ENCODE data around the gene RFXANK.
"Not testable (repeated sequence)": the region's sequence is repeated elsewhere in the genome, so short reads cannot be mapped to it uniquely, and the experiment has no call there.

Gene RFXANK

GRCh38 chr19:19170873-19171672 lies 21.0 kb upstream of the RFXANK start:
- Histone ChIP-seq H3K27ac (ENCODE audit: low read length) (no peak overlapping the region), H3K4me3 (ENCODE audit: low read length) (peak overlapping the region; percentile 43), H3K9me3 (ENCODE audit: control insufficient read depth, low read depth, low read length) (no peaks in the 10 kb centered on the region), H3K9ac (ENCODE audit: low read length) (no peak overlapping the region), H3K27me3 (ENCODE audit: control insufficient read depth, insufficient read depth, low read length) (peaks cover 38% of the 10 kb centered on the region), H3K4me1 (ENCODE audit: control insufficient read depth, low read depth, low read length) (no peaks in the 10 kb centered on the region), H3K36me3 (ENCODE audit: control insufficient read depth, low read depth, low read length) (no peaks in the 10 kb centered on the region)

- H3K27me3 ChIP-seq (ENCODE audit: control insufficient read depth, insufficient read depth, low read length): peaks cover 38% of the 10 kb centered on the region
- H3K9ac ChIP-seq (ENCODE audit: low read length): no peak overlapping the region
- no peak overlapping the region for H3K27ac ChIP-seq (ENCODE audit: low read length)
- no peaks in the 10 kb centered on the region for H3K4me1 ChIP-seq (ENCODE audit: control insufficient read depth, low read depth, low read length)
- no peak overlapping the region for H3K4me3 ChIP-seq (ENCODE audit: low read length)
- H3K9me3 ChIP-seq (ENCODE audit: control insufficient read depth, low read depth, low read length): no peaks in the 10 kb centered on the region
- no peaks in the 10 kb centered on the region for H3K36me3 ChIP-seq (ENCODE audit: control insufficient read depth, low read depth, low read length)
Observed at GRCh38 chr19:19171821-19172532, 20.1 kb upstream of the RFXANK start.

GRCh38 chr19:19173243-19173642 lies 18.8 kb upstream of the RFXANK start:
- not testable (repeated sequence) for H3K27ac ChIP-seq (ENCODE audit: low read length); H3K4me1 ChIP-seq (ENCODE audit: control insufficient read depth, low read depth, low read length); H3K9ac ChIP-seq (ENCODE audit: low read length); H3K9me3 ChIP-seq (ENCODE audit: control insufficient read depth, low read depth, low read length); H3K4me3 ChIP-seq (ENCODE audit: low read length); H3K36me3 ChIP-seq (ENCODE audit: control insufficient read depth, low read depth, low read length)
- peaks cover 32% of the 10 kb centered on the region for H3K27me3 ChIP-seq (ENCODE audit: control insufficient read depth, insufficient read depth, low read length)

DNA sequence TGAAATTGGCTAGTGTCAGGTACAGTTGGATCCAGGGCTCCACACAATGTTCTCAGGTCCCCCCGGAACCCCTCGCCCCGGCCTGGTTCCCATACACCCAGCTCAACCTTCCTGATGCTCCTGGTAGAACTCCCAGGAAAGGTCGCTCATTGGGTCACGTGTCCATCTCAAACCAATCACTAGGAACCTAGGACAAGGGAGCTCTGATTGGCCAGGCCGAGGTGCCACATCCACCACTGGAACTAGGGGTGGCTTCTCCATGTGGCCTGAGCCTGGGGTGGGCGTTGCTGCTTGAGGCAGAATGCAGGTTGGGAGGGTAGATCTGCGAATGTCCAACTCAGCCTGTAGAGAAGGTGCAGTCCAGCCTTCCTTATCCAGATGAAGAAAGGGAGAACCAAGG lies 15.1 kb upstream of the RFXANK start:
- peaks cover 3% of the 10 kb centered on the region for H3K36me3 ChIP-seq (ENCODE audit: control insufficient read depth, low read depth, low read length)
- no peak overlapping the region for H3K9ac ChIP-seq (ENCODE audit: low read length)
- H3K27ac ChIP-seq (ENCODE audit: low read length): no peak overlapping the region
- no peak overlapping the region for H3K4me3 ChIP-seq (ENCODE audit: low read length)
- H3K27me3 ChIP-seq (ENCODE audit: control insufficient read depth, insufficient read depth, low read length): no peaks in the 10 kb centered on the region
- no peaks in the 10 kb centered on the region for H3K9me3 ChIP-seq (ENCODE audit: control insufficient read depth, low read depth, low read length)
- H3K4me1 ChIP-seq (ENCODE audit: control insufficient read depth, low read depth, low read length): no peaks in the 10 kb centered on the region

GRCh38 chr19:19179548-19180441 lies 12.3 kb upstream of the RFXANK start:
- H3K27me3 ChIP-seq (ENCODE audit: control insufficient read depth, insufficient read depth, low read length): no peaks in the 10 kb centered on the region
- no peaks in the 10 kb centered on the region for H3K4me1 ChIP-seq (ENCODE audit: control insufficient read depth, low read depth, low read length)
- H3K4me3 ChIP-seq (ENCODE audit: low read length): no peak overlapping the region
- H3K9me3 ChIP-seq (ENCODE audit: control insufficient read depth, low read depth, low read length): no peaks in the 10 kb centered on the region
- no peak overlapping the region for H3K9ac ChIP-seq (ENCODE audit: low read length)
- peaks cover 8% of the 10 kb centered on the region for H3K36me3 ChIP-seq (ENCODE audit: control insufficient read depth, low read depth, low read length)
- H3K27ac ChIP-seq (ENCODE audit: low read length): no peak overlapping the region

DNA sequence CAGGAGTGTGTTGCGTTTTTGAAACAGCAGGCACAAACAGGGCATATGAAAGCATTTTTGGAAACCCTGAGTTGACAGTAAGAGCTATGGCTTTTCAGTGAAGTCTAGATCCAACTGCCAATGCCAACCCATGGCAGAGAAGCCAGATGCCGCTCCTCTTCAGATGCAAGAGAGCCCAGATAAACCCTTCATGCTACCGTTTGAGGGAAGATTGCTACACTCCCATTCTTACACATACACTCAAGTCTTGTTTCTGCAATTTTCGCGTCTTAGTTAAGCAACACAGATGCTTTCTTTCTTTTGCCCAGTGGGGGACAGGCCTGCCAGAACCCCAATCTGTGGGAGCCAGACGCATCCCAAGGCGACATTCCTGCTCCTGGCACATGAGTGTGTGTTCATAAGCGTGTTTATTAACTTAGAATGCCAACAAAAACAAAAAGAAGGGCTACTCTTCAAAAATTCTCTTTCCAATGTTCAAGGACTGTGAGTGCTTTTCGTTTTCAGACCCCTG lies 10.5 kb upstream of the RFXANK start:
- Histone ChIP-seq H3K27me3 (ENCODE audit: control insufficient read depth, insufficient read depth, low read length) (no peaks in the 10 kb centered on the region), H3K4me3 (ENCODE audit: low read length) (no peak overlapping the region), H3K36me3 (ENCODE audit: control insufficient read depth, low read depth, low read length) (peaks cover 8% of the 10 kb centered on the region), H3K9me3 (ENCODE audit: control insufficient read depth, low read depth, low read length) (no peaks in the 10 kb centered on the region), H3K4me1 (ENCODE audit: control insufficient read depth, low read depth, low read length) (no peaks in the 10 kb centered on the region), H3K27ac (ENCODE audit: low read length) (no peak overlapping the region), H3K9ac (ENCODE audit: low read length) (no peak overlapping the region)

GRCh38 chr19:19185853-19186740 lies 6.0 kb upstream of the RFXANK start:
- no peaks in the 10 kb centered on the region for H3K27me3 ChIP-seq (ENCODE audit: control insufficient read depth, insufficient read depth, low read length)
- H3K4me3 ChIP-seq (ENCODE audit: low read length): no peak overlapping the region
- no peaks in the 10 kb centered on the region for H3K4me1 ChIP-seq (ENCODE audit: control insufficient read depth, low read depth, low read length)
- peaks cover 8% of the 10 kb centered on the region for H3K36me3 ChIP-seq (ENCODE audit: control insufficient read depth, low read depth, low read length)
- H3K27ac ChIP-seq (ENCODE audit: low read length): no peak overlapping the region
- no peak overlapping the region for H3K9ac ChIP-seq (ENCODE audit: low read length)
- no peaks in the 10 kb centered on the region for H3K9me3 ChIP-seq (ENCODE audit: control insufficient read depth, low read depth, low read length)

- H3K9ac ChIP-seq (ENCODE audit: low read length): no peak overlapping the region
- no peaks in the 10 kb centered on the region for H3K4me1 ChIP-seq (ENCODE audit: control insufficient read depth, low read depth, low read length)
- H3K9me3 ChIP-seq (ENCODE audit: control insufficient read depth, low read depth, low read length): no peaks in the 10 kb centered on the region
- H3K27me3 ChIP-seq (ENCODE audit: control insufficient read depth, insufficient read depth, low read length): no peaks in the 10 kb centered on the region
- peaks cover 5% of the 10 kb centered on the region for H3K36me3 ChIP-seq (ENCODE audit: control insufficient read depth, low read depth, low read length)
- H3K27ac ChIP-seq (ENCODE audit: low read length): no peak overlapping the region
- H3K4me3 ChIP-seq (ENCODE audit: low read length): no peak overlapping the region
Observed at GRCh38 chr19:19186742-19187141, 5.3 kb upstream of the RFXANK start.

GRCh38 chr19:19191768-19192077 lies 335 bp upstream of the RFXANK start:
- H3K9me3 ChIP-seq (ENCODE audit: control insufficient read depth, low read depth, low read length): no peaks in the 10 kb centered on the region
- H3K4me3 ChIP-seq (ENCODE audit: low read length): peak overlapping the region; percentile 98
- no peaks in the 10 kb centered on the region for H3K27me3 ChIP-seq (ENCODE audit: control insufficient read depth, insufficient read depth, low read length)
- H3K27ac ChIP-seq (ENCODE audit: low read length): peak overlapping the region; percentile 51
- peak overlapping the region; percentile 78 for H3K9ac ChIP-seq (ENCODE audit: low read length)
- H3K4me1 ChIP-seq (ENCODE audit: control insufficient read depth, low read depth, low read length): no peaks in the 10 kb centered on the region
- no peaks in the 10 kb centered on the region for H3K36me3 ChIP-seq (ENCODE audit: control insufficient read depth, low read depth, low read length)

GRCh38 chr19:19192910-19193423 lies 909 bp downstream of the RFXANK start:
- H3K4me1 ChIP-seq (ENCODE audit: control insufficient read depth, low read depth, low read length): no peaks in the 10 kb centered on the region
- H3K9ac ChIP-seq (ENCODE audit: low read length): peak overlapping the region; percentile 53
- H3K36me3 ChIP-seq (ENCODE audit: control insufficient read depth, low read depth, low read length): peaks cover 5% of the 10 kb centered on the region
- peak overlapping the region; percentile 9 for H3K27ac ChIP-seq (ENCODE audit: low read length)
- H3K4me3 ChIP-seq (ENCODE audit: low read length): peak overlapping the region; percentile 98
- no peaks in the 10 kb centered on the region for H3K9me3 ChIP-seq (ENCODE audit: control insufficient read depth, low read depth, low read length)
- H3K27me3 ChIP-seq (ENCODE audit: control insufficient read depth, insufficient read depth, low read length): no peaks in the 10 kb centered on the region

All from iPS-18a (cell line).